Panc1 (cell line): ENCODE data around the gene CD93. TPM values are rescaled to one million over a fixed set of nuclear protein-coding genes. Genes with fewer than 3 reads are reported as not detected.

ENCODE experiments used
- ATAC-seq: fragments of 200-7000 bp; cut with Tn5 transposase; 2 replicates; pipeline ENCODE4 v1.9.1; 2020; ENCODE audit warnings: mild to moderate bottlenecking, moderate library complexity
- BruUV-seq: library from RNA; stranded (reverse); fragments of 400-500 nt; replicated peaks from 2 replicates; lab custom pipeline; 2021; lab: Mats Ljungman, UMichigan
- CTCF ChIA-PET: fragments of 300-600 bp; sonication (Branson Sonifier 250); formaldehyde crosslinking; loops from one replicate; lab custom pipeline; 2022; ENCODE audit warnings: antibody characterized with exemption; lab: Charles Lee
- POLR2A ChIA-PET: fragments of 300-600 bp; sonication (Branson Sonifier 250); formaldehyde crosslinking; loops from one replicate; lab custom pipeline; 2022; ENCODE audit warnings: antibody characterized with exemption; lab: Charles Lee
- DNase-seq: peaks from one replicate; pipeline ENCODE4 v3.0.0-alpha.2; 2010; ENCODE audit warnings: low read depth, low spot score
- H3K27ac ChIP-seq: 2 replicates; pipeline ENCODE4 v1.5.1; 2011; ENCODE audit warnings: mild to moderate bottlenecking, low read length, inconsistent platforms
- H3K27me3 ChIP-seq: fragments of 200-500 bp; sonication (Bioruptor generic); 2 replicates; pipeline ENCODE4 v1.6.0; 2014; ENCODE audit warnings: low read length, inconsistent platforms; ENCODE audit not compliant: control insufficient read depth, insufficient read depth
- H3K36me3 ChIP-seq: fragments of 200-500 bp; sonication (Bioruptor generic); 2 replicates; pipeline ENCODE4 v1.5.1; 2014; ENCODE audit warnings: inconsistent platforms, mild to moderate bottlenecking, low read length, moderate library complexity; ENCODE audit not compliant: control insufficient read depth, insufficient read depth
- H3K4me1 ChIP-seq: 2 replicates; pipeline ENCODE4 v1.5.1; 2011; ENCODE audit warnings: inconsistent platforms, mild to moderate bottlenecking, low read length, moderate library complexity; ENCODE audit not compliant: control insufficient read depth, insufficient read depth
- H3K4me3 ChIP-seq, 2 experiments: 2 replicates each; pipeline ENCODE4 v1.5.1; 2011 to 2012; ENCODE audit warnings: low read depth in 2 of 2, low read length in 2 of 2, mild to moderate bottlenecking in 2 of 2, inconsistent platforms in 1 of 2, moderate library complexity in 1 of 2
- H3K9me3 ChIP-seq: fragments of 200-500 bp; sonication (Bioruptor generic); 2 replicates; pipeline ENCODE4 v1.5.1; 2014; ENCODE audit warnings: low read depth, mild to moderate bottlenecking, inconsistent platforms, low read length, moderate library complexity; ENCODE audit not compliant: control insufficient read depth, insufficient read depth
- CTCF ChIP-seq: fragments of 450-650 bp; IDR thresholded peaks from 2 replicates; pipeline ENCODE4 v1.5.1; 2017; ENCODE audit warnings: mild to moderate bottlenecking
- POLR2AphosphoS5 ChIP-seq: IDR thresholded peaks from 2 replicates; pipeline ENCODE4 v1.6.1; 2012; ENCODE audit warnings: mild to moderate bottlenecking, low read depth, low read length, moderate library complexity
- REST ChIP-seq, 2 experiments: IDR thresholded peaks; 2 replicates each; pipeline ENCODE4 v1.6.1; 2011 to 2012; ENCODE audit warnings: low read depth in 2 of 2, control low read depth in 1 of 2, low read length in 1 of 2, mild to moderate bottlenecking in 1 of 2, moderate library complexity in 1 of 2; ENCODE audit not compliant: insufficient read depth in 1 of 2
- SIN3A ChIP-seq: IDR thresholded peaks from 2 replicates; pipeline ENCODE4 v1.6.1; 2012; ENCODE audit warnings: low read depth, mild to moderate bottlenecking, low read length, moderate library complexity, borderline replicate concordance; ENCODE audit not compliant: insufficient read depth
- TCF7L2 ChIP-seq: IDR thresholded peaks from 2 replicates; pipeline ENCODE4 v1.6.1; 2011; ENCODE audit warnings: mild to moderate bottlenecking, low read depth, low read length, inconsistent platforms
- in situ Hi-C: cut with HindIII; loops from 2 replicates; pipeline ENCODE4 v1.10.0; 2016; ENCODE audit warnings: low sequenced_read_pairs, low pct_unique_long_range_greater_than_20kb
- intact Hi-C: fragments of 100-400 bp; cut with micrococcal nuclease; formaldehyde crosslinking; loops from one replicate; pipeline ENCODE4 v1.10.0; 2022; ENCODE audit not compliant: unreplicated experiment
- total RNA-seq: library from RNA; stranded (reverse); gene quantifications from one replicate; pipeline ENCODE4 v1.2.1, GENCODE V29; 2021; ENCODE audit not compliant: unreplicated experiment

Gene CD93
- total RNA-seq, 1 experiment from 2014 or later: 0.10 TPM

GRCh38 chr20:23095499-23095898 is 9.4 kb upstream of the CD93 start:
- in situ Hi-C loops: no loop called here

GRCh38 chr20:23094927-23095326 is 8.8 kb upstream of the CD93 start:
- Histone ChIP-seq H3K4me3 (no peak overlapping the region), H3K9me3 (no peaks in the 10 kb centered on the region), H3K4me1 (no peaks in the 10 kb centered on the region), H3K27me3 (peaks cover 9% of the 10 kb centered on the region), H3K27ac (no peak overlapping the region), H3K36me3 (no peaks in the 10 kb centered on the region)
- ATAC-seq: no peak
- no peak for DNase-seq
- in situ Hi-C loops: no loop called here
- CTCF ChIA-PET: no interaction called here
- BruUV-seq: no TSS peak
- intact Hi-C loops: no loop called here
- no peak for TF ChIP-seq TCF7L2
- POLR2A ChIA-PET: no interaction called here

More at GRCh38 chr20:23095499-23095898, 9.4 kb upstream of the CD93 start:
- ChIA-PET CTCF (no interaction called here), POLR2A (no interaction called here)
- intact Hi-C loops: no loop called here
- Histone ChIP-seq H3K4me1 (no peaks in the 10 kb centered on the region), H3K4me3 (no peak overlapping the region), H3K27me3 (peaks cover 9% of the 10 kb centered on the region), H3K27ac (no peak overlapping the region), H3K9me3 (no peaks in the 10 kb centered on the region), H3K36me3 (no peaks in the 10 kb centered on the region)
- BruUV-seq: no TSS peak
- no peak for TF ChIP-seq SIN3A
- TF ChIP-seq TCF7L2: no peak
- TF ChIP-seq REST (IDR thresholded peaks at IDR 0.05; ENCODE audit: insufficient read depth in 1 of 2, low read depth in 2 of 2, low read length in 1 of 2): no peak
- no peak for TF ChIP-seq CTCF
- no peak for TF ChIP-seq POLR2AphosphoS5
- DNase-seq (no peak), ATAC-seq (no peak)

- H3K27ac ChIP-seq: no peak overlapping the region
- no peak for ATAC-seq
Observed at GRCh38 chr20:23094213-23094896, 8.2 kb upstream of the CD93 start.

More at GRCh38 chr20:23094213-23094896, 8.2 kb upstream of the CD93 start:
- Histone ChIP-seq H3K36me3 (no peaks in the 10 kb centered on the region), H3K4me1 (no peaks in the 10 kb centered on the region), H3K9me3 (no peaks in the 10 kb centered on the region), H3K4me3 (no peak overlapping the region), H3K27me3 (peaks cover 9% of the 10 kb centered on the region)
- no peak for TF ChIP-seq REST (IDR thresholded peaks at IDR 0.05; ENCODE audit: insufficient read depth in 1 of 2, low read depth in 2 of 2, low read length in 1 of 2)
- no peak for TF ChIP-seq TCF7L2
- no peak for TF ChIP-seq POLR2AphosphoS5
- TF ChIP-seq CTCF: no peak
- no peak for TF ChIP-seq SIN3A
- BruUV-seq: no TSS peak
- intact Hi-C loops: no loop called here
- in situ Hi-C loops: no loop called here
- no peak for DNase-seq
- ChIA-PET CTCF (no interaction called here), POLR2A (no interaction called here)
